Hematopoietic multipotent progenitor cell treated with erythropoietin and hydrocortisone succinate and interleukin-3 and kit ligand, for 4 days (in vitro differentiated cells): ENCODE measurements around the gene P2RY14.
"Not testable (repeated sequence)": the region's sequence is repeated elsewhere in the genome, so short reads cannot be mapped to it uniquely, and the experiment has no call there.

Source experiments
- DNase-seq: peaks from one replicate; pipeline ENCODE4 v3.0.0-alpha.2; 2015

Gene P2RY14

DNA sequence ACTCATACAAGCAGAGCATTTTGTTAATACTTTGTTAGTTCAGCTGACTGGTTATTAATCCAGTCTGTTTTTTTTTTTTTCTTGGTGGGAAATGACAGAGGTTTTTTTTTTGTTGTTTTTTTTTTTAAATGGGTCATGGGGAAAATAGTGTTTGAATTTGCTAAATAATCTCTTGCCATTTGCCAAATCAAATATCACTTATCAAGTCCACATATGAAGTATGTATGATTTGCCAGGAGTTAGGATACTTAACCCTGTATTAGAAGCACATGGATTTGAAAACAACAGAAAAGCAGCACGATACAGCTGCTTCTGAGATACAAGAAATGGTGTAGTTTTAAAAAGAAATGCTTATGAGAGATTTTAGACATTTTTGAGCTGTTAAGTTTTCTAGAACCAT is 21.6 kb downstream of the P2RY14 start:
- DNase-seq: no peak

DNA sequence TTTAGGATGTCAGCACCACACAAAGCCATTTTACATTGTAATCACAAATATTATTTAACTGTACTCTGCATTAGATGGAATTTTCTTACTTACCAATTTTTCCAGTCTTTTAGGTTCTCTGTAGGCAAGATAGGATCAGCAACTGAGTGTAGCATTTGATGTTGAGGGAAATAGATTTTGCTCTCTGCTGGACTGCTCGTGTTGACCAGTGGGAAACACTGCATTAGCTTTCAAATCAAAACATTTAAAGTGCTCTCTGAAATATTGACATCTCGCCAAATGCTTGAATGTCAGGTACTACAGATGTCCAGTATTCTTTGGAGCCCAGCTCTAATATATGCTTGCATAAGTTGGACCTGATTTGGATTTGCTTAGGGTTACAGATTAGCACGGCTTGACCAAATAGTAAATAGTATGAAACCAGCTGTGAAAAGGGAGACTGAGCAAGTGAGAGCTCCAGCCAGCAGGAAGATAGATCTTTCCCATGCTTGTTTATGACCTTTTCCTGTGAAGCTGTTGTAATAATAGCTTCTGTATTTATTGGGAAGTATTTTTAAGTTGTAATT is 29.5 kb downstream of the P2RY14 start:
- DNase-seq: no peak

DNA sequence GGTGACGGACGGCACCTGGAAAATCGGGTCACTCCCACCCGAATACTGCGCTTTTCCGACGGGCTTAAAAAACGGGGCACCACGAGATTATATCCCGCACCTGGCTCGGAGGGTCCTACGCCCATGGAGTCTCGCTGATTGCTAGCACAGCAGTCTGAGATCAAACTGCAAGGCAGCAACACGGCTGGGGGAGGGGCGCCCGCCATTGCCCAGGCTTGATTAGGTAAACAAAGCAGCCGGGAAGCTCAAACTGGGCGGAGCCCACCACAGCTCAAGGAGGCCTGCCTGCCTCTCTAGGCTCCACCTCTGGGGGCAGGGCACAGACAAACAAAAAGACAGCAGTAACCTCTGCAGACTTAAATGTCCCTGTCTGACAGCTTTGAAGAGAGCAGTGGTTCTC is 36.3 kb downstream of the P2RY14 start:
- DNase-seq: not testable (repeated sequence)

DNA sequence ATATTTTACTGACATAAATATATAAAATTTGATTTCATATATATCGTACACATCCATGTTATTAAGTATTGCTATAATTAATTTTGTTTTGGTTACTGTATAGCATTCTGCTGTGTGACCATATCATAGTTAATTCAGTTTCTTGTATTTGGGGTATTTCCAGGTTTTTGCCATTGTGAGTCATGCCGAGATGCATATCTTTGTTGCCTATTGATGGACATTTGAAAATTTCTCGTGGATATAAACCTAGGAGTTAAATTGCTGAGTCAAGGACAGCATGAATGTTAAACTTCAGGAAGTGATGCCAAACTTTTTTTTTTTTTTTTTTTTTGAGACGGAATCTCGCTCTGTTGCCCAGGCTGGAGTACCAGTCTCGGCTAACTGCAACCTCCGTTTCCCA is 41.6 kb downstream of the P2RY14 start:
- DNase-seq: no peak

DNA sequence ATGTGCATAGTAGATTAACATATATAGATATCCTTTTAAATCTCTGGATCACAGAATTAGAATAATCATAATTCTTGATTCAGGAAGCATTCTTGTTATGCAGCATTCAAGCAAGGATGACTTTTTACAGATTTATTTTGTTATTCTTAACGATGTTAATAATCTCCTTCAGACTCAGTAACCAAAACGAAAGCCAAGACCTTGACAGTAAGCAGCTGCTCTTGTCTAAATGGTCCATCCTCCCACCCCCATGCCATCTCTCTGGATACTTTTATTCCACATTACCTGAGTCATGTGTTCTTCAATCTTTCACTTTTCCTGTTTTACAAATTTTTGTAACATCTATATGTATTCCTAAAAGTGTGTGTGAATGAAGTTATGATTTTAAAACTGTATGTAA is 42.0 kb downstream of the P2RY14 start:
- no peak for DNase-seq

DNA sequence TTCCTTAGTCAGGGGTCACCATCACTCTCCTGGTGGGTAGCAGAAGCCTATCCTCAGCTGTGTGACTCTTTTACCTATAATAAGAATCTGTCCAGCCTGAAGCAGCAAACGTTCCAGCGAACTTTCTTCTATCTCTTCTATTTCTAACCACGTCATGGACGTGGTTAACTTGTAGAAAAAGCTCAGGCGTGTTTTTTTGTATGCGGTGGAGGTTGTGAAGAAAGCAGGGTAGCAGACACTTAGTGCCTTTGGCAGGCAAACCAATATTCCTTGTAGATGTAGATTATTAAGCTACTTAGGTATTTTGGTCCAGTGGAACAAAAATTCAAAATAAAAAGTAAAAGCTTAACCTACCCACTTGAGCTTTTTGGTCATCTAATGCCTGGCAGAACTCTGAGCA is 43.5 kb downstream of the P2RY14 start:
- no peak for DNase-seq

DNA sequence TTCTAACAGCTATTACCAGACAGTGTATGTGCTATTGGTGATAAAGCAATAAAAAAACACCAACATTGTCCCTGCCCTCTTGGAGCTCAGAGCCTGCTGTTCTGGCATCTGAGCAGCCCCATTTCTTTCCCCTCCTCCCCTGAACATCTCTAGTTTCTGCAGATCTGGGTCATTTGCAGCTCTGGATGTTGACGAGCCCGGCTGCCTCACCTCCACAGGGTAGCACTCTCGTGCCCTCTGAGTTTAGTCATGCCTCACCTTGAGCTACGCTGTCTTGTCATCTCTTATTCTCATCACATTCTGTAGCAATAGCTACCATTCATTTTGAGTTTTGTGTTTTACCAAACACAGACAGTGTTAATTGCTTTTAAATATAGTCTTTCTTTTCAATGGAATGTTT is 45.4 kb downstream of the P2RY14 start:
- DNase-seq: no peak

DNA sequence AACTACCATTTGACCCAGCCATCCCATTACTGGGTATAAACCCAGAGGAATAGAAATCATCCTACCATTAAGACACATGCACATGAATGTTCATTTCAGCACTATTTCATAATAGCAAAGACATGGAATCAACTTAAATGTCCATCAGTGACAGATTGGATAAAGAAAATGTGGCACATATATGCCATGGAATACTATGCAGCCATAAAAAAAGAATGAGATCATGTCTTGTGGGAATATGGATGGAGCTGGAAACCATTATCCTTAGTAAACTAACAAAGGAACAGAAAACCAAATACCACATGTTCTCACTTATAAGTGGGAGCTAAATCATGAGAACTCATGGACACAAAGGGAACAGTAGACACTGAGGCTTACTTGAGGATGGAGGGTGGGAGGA is 45.9 kb downstream of the P2RY14 start:
- DNase-seq: not testable (repeated sequence)

DNA sequence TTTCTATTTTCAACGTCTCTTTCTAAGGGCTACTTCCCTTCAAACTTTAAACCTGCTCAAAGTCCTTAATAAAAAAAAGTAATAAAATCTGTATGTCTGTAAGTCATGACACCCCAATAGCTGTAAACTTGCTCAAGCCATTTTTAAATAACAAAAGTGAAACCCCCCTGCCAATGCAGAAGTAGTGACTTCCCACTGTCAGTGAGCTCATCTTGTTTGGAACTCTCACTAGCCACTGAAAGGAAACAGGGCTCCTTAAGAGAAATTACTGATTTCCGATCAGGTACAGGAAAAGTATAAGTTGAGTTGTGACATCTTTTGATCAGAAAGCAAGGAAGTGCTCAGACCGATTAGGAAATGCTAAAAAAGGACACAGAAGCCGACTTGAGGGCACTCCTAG is 47.7 kb downstream of the P2RY14 start:
- peak; percentile 35 for DNase-seq

DNA sequence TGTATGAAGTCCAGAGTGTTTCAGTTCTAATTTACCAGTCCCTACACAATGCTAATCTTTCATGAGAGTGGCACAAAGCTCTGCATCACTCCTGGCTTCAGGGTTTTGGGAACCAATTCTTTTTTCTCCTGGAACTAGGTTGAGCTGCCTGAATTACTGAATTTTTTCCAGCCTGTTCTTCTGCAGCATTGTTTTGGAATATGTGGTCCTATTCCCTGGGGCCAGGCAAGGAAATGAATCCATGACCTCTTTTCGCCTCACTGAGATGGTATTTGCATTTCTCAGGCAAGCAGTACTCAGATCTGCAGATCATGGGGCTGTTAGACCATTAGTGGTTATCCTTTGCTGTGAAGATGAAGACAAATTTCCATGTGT is 49.7 kb downstream of the P2RY14 start:
- DNase-seq: no peak

DNA sequence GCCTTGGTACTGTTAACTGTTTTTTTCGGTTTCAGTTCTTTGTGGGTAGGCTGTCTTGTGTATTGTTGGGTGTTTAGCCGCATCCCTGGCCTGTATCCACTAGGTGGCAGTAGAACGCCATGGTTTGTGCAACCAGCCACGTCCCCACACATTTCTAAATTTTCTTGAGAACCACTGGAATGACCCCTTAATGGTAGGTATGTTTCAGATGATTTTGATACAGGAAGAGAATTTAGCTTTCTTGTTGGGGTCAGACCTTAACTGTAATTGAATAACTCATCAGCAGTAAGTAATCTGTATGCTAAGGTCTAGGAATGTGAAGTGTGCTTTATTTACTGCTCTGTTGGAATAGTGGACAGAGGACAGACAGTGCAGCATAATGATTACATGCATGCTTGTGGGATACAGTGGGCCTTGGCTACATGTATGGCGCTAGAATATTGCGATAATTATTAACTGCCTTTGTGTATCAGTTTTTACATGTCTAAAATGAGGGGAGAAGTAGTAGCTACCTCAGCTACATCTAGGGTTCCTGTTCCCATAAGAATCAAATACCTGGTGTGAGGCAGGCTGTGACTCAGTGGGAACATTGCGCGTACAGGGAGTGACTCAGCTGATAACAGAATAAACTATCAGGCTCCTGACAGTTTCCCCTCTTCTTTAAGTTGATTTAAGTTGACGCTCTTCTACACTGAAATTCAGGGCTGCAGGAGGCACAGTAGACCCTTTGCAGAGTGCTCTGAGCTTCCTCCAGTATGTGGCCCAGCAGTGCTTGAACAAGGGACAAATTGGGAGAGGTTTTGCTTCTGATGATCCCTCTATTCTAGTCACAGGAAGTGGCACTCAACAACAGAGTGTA is 50.3 kb downstream of the P2RY14 start:
- peak; percentile 89 for DNase-seq

DNA sequence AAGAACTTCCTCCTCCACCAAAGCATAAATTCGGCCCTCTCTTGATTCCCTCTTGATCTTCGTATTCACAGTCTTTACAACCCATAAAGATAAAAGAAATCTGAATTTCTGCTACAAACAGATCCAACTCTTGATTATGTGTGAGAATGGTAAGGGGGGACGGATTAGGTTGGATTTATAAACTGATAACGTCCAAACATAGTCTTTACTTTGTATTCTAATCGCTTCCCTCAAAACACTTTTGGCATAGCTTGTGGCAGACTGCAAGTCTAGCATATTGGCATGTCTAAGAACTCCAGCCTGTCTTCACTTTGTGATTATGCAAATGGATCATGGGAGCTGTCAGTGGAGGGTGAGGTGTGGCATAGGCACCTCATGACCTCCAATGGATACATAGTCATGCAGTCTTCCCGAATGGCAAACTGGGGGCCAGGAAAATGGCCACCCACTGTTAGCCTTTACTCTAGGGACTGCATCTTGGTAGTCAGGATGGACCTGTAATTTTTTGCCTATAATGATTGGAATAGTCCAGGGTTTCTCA is 51.0 kb downstream of the P2RY14 start:
- DNase-seq: no peak

DNA sequence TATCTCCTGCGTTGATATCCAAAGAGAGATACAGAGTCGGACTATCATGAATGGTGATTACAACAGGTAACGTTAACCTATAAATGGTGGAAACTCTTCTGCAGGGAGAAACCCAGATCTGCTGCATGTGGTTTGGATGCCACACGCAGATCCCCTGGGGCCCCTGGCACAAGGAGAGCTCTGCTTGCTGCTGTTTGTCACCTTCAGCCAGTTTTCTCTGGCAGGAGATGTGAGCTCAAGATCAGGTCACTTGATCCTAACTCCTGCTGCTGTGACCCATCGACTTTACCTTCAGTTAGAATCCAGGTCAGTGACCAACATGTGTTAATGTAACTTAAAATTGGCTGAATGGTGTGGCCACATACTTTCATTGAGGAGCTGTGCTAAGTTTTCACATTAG is 51.5 kb downstream of the P2RY14 start:
- DNase-seq: no peak

DNA sequence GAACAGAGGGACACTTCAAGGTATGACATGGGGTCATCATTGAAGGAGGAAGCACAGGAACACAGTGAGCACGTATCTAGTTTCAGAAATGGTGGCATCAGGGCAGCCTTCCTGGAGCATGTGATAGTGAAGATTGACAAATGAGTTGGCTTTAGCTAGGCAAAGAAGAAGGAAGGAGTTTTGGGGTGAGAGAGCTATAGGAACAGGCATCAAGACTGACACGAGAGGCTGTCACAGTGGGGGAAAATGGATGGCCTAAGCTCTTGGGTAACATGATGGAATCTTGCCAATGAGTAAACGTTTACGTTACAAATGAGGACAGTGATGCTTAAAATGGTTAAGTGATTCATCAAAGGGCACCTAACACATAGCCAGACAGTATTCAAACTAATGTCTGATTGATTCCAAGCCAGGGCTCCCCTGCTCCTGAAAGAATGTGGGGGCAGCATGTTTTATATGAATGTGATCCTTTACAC is 52.2 kb downstream of the P2RY14 start:
- peak; percentile 50 for DNase-seq

DNA sequence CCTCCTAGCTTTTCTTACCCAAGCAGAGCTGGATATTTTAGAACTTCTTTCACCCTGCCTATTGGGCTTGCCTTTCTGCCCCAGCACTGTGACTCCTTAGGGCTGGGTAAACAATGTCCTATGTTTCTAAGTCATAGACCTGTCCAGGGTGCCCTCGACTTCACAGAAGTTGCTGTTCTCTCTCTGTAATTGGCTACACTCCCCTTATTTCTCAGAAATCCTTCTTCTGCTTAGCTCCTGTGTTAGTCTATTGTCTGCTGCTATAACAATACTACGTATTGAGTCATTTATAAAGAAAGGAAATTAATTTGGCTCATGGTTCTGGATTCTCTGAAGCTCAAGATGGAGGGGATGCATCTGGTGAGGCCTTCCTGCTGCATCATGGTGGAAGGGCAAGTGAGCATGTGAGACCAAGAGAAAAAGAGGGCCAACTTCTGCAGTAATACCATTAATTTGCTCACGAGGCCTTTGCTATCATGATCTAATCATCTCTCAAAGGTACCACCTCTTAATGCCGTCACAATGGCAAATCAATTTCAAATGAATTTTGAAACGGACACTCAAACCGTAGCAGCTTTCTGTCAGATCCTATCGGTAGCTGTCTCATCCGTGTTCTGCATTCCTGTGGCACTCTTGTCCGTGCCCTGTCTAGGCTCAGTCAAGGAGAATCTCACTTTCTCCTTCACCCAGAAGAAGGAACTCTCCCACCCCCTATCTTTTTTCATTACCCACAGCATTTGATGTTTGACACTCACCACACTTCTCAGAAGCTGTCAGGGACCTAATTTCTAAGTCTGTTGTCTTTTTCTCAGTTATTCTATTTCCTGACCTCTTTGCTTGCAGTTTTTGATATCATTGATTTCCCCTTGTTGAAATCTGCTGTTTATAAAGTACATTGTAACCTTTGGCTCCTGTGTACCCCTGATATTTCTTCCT is 53.0 kb downstream of the P2RY14 start:
- peak; percentile 50 for DNase-seq

DNA sequence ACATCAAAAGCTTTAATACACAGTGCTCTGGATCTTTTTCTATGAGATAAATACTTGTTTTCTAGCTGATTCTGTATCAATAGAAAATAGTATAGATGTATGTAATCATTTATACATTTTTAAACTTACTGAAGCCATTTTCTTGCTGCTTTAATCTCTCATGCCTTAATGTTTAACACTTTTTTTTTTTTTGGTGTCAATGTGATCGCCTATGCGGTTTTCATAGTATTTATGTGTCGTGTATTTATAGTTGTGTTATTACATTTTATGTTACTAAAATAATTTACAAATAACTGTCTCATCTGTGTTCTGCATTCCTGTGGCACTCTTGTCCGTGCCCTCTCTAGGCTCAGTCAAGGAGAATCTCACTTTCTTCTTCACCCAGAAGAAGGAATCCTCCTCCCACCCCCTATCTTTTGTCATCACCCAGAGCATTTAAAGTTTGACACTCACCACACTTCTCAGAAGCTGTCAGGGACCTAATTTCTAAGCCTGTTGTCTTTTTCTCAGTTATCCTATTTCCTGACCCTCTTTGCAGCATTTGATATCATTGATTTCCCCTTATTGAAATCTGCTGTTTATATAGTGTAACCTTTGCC is 54.0 kb downstream of the P2RY14 start:
- DNase-seq: no peak

DNA sequence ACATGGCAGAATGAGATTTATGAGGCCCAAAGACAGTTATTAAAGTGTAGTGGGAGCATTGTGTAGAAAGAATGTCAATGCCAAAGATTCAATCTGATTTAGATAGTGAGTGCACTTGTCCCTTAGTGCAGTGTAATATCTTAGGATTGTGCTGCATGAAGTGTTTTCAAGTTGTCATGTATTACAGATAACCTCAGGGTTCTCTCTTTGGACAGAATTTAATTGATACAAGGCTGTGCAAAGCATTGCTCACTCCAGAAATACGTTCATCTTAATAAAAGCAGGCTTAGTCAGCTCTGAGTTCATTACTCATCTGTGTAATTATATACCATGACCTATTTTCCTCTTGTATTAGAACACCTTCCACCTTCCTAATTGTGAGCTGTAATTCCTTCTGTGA is 59.3 kb downstream of the P2RY14 start:
- no peak for DNase-seq

DNA sequence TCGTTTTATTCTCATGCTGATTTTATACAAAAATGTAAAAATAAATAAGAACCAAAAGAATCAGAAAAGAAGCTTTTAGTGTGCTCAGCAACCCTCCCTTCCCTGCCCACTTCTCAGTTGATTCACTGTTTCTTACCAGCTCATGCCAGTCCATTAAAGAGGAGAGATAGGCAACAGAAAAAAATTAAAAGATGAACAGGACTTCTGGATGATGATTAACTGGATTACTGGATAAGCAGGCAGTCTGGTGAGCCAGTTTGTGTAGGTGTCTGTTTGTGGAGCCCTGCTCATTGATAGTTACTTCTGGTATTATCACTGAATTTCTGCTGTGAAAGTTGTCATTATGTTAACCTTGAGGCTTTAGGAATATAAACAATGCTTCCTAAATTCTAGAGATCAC is 60.2 kb downstream of the P2RY14 start:
- DNase-seq: no peak

DNA sequence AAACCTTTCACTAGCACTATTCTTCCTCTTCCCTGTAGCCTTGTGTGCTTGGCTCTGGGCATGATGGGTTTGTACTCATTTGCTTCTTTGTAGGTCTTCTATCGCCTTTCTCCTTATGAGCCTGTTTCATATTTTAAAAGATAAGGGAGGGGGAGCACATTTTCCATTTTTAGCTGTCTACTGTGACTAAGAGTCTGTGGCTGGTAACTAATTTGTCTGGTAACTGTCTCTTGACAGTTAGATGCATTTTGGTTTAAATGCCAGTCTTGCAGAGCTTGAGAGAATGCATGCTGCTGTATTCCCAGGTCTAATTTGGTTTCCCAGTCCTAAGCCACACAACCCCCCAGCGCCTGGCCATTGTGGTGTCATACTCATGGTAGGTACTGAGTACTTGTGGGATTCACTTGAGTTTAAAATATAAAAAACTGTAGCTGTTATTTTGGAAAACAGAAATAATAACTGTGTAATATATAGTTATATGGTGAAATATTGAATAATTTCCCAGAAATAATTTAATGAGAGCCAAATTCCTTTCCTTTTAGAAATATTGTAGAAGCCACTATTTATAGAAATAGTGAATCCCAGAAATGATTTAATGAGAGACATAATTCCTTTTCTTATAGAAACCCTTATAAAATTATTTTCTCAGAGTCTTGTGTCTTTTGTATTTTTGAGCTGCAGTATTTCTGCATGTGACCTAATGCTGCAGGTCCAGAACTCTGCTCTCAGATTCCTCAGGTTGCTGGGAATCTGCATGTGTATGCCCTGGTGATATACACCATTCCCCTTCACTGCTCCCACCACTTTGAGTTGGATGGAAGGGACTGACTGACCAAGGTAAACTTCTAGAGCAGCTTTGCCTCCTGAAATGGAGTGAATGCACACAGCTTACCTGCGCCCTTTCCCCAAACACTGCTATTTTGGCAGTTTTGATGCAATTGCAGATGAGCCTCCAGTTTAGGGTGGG is 61.4 kb downstream of the P2RY14 start:
- DNase-seq: peak; percentile 85

DNA sequence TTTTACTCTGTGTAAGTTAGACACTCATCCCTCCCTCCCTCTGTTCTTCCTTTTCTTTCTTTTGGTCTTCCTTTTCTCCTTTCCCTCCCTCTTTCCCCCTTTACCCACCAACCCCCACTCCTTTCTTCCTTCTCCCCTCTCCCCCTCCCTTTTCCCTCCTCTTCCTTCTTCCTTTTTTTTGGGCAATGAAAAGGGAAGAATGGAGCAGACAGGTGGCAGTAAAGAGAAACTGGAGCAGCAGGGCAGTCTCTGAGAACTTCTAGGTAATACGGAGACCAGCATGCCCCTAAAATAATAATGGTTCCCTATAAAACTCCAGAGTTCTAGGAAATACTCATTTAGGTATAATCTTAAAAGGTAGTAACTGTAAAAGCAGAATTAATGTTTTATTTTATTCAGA is 63.9 kb downstream of the P2RY14 start:
- no peak for DNase-seq

DNA sequence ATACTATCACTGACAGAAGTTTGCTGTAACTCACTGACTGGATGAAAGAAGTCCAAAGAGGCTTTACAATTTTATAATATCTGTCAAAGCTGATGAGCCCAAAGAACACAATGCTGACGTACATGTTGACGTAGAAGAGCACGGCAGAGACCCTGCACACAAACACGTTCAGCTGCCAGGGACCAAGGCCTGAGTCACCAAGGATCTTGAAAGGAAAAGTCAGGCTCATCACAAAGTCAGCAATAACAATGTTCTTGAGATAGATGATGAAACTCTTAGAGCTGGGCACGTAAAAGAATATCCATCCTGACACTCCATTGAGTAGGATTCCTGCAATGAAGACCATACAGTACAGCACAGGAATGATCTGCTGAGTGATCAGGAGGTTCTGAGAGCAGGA is 64.5 kb downstream of the P2RY14 start:
- DNase-seq: no peak

DNA sequence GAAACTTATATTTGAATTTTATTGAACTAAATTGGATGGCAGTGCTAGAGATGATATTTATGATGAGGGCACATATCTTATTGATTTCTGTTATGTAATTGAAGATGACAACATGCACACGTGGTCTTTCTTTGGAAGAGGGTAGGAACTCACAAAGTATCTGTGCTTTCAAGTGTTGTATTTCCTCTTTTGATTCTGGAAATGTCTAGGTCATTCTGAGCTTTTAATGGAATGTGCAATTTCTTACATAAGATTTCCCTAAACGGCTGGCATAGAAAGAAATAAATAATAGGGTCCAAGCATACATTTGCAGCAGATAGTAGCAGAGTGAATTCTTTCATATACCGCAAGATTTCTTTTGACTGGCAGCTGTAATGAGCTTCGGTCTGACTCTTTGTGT is 65.2 kb downstream of the P2RY14 start:
- no peak for DNase-seq
